Endothelial cell of umbilical vein (primary cell): ENCODE measurements around the gene GCSAML. TPM values are rescaled to one million over a fixed set of nuclear protein-coding genes. Genes with fewer than 3 reads are reported as not detected.

Experiments
- BruUV-seq: library from RNA; stranded (reverse); fragments of 400-500 nt; replicated peaks from 2 replicates; lab custom pipeline; 2021; lab: Mats Ljungman, UMichigan
- CTCF ChIA-PET: fragments of 300-600, 350-600 bp; sonication (Branson Sonifier 250); formaldehyde crosslinking; loops from one replicate; lab custom pipeline; 2021; ENCODE audit warnings: antibody characterized with exemption, inconsistent platforms; lab: Charles Lee
- POLR2A ChIA-PET: fragments of 300-600, 350-600 bp; sonication (Branson Sonifier 250); formaldehyde crosslinking; loops from one replicate; lab custom pipeline; 2021; ENCODE audit warnings: antibody characterized with exemption, inconsistent platforms; lab: Charles Lee
- DNase-seq: peaks from one replicate; pipeline ENCODE4 v3.0.0-alpha.2; 2011; ENCODE audit warnings: low read depth, low spot score
- FAIRE-seq: peaks from 2 replicates; lab custom pipeline; 2011; peaks lifted over from hg19 to GRCh38; lab: Jason Lieb, UNC
- H2AFZ ChIP-seq: 2 replicates; pipeline ENCODE4 v1.6.0; 2012; ENCODE audit warnings: low read depth, low read length, control low read depth, inconsistent platforms
- H3K27ac ChIP-seq: 2 replicates; pipeline ENCODE4 v1.5.1; 2011; ENCODE audit warnings: low read depth, mild to moderate bottlenecking, control low read depth, low read length, moderate library complexity; ENCODE audit not compliant: insufficient read depth
- H3K27me3 ChIP-seq, 2 experiments: 2 replicates each; pipeline versions ENCODE4 v1.6.0 to v1.6.1; 2011; ENCODE audit warnings: low read length in 2 of 2, mixed read lengths in 1 of 2; ENCODE audit not compliant: control insufficient read depth in 2 of 2, insufficient read depth in 2 of 2
- H3K36me3 ChIP-seq, 2 experiments: 2 replicates in 1 of 2; 3 replicates in 1 of 2; pipeline ENCODE4 v1.5.1; 2011; ENCODE audit warnings: low read length in 2 of 2, mild to moderate bottlenecking in 1 of 2, moderate library complexity in 1 of 2; ENCODE audit not compliant: control insufficient read depth in 2 of 2, insufficient read depth in 2 of 2; ENCODE audit errors: extremely low read depth in 1 of 2
- H3K4me1 ChIP-seq: 3 replicates; pipeline ENCODE4 v1.5.1; 2011; ENCODE audit warnings: mild to moderate bottlenecking, low read length; ENCODE audit not compliant: control insufficient read depth, insufficient read depth; ENCODE audit errors: extremely low read depth
- H3K4me2 ChIP-seq: 2 replicates; pipeline ENCODE4 v1.6.1; 2011; ENCODE audit warnings: low read length, control low read depth, mixed read lengths; ENCODE audit not compliant: insufficient read depth
- H3K4me3 ChIP-seq, 3 experiments: fragments of 200-600 bp in 1 of 3; sonication (generic), shearing (Covaris generic) in 1 of 3; replicated peaks in 1 of 3; 2 replicates each; pipeline ENCODE4 v1.5.1; 2011 to 2016; ENCODE audit warnings: control low read depth in 3 of 3, low read length in 3 of 3, mild to moderate bottlenecking in 2 of 3, inconsistent platforms in 1 of 3, low read depth in 1 of 3, moderate library complexity in 1 of 3; ENCODE audit not compliant: insufficient read depth in 1 of 3
- H3K79me2 ChIP-seq: 2 replicates; pipeline ENCODE4 v1.6.0; 2012; ENCODE audit warnings: low read length, inconsistent platforms; ENCODE audit not compliant: control insufficient read depth, insufficient read depth
- H3K9ac ChIP-seq: replicated peaks from 2 replicates; pipeline ENCODE3; 2011; ENCODE audit warnings: low read length, control low read depth; ENCODE audit not compliant: insufficient read depth; ENCODE audit errors: extremely low read depth
- H3K9me1 ChIP-seq: replicated peaks from 3 replicates; pipeline ENCODE4 v1.6.0; 2011; ENCODE audit warnings: mild to moderate bottlenecking, low read length; ENCODE audit not compliant: control insufficient read depth, insufficient read depth; ENCODE audit errors: extremely low read depth
- H3K9me3 ChIP-seq: replicated peaks from 2 replicates; pipeline ENCODE4 v1.5.1; 2012; ENCODE audit warnings: low read length, inconsistent platforms; ENCODE audit not compliant: control insufficient read depth, insufficient read depth
- H4K20me1 ChIP-seq: replicated peaks from 2 replicates; pipeline ENCODE3; 2011; ENCODE audit warnings: mild to moderate bottlenecking, low read length; ENCODE audit not compliant: control insufficient read depth, insufficient read depth; ENCODE audit errors: extremely low read depth
- CTCF ChIP-seq, 2 donors: IDR thresholded peaks; 1 replicate in 1 of 2; 2 replicates in 1 of 2; pipeline ENCODE4 v1.5.1; 2011; ENCODE audit warnings: low read length in 2 of 2, mild to moderate bottlenecking in 2 of 2, moderate library complexity in 2 of 2, control low read depth in 1 of 2, inconsistent platforms in 1 of 2, low read depth in 1 of 2; ENCODE audit not compliant: insufficient read depth in 1 of 2; ENCODE audit errors: extremely low read depth in 1 of 2
- EZH2 ChIP-seq: IDR thresholded peaks from 2 replicates; pipeline ENCODE4 v1.6.1; 2012; ENCODE audit warnings: borderline replicate concordance, low read depth, mild to moderate bottlenecking, moderate library complexity, low read length, inconsistent platforms; ENCODE audit not compliant: severe bottlenecking
- FOS ChIP-seq: IDR thresholded peaks from 2 replicates; pipeline ENCODE4 v1.6.1; 2011; ENCODE audit warnings: mild to moderate bottlenecking, low read length, moderate library complexity, borderline replicate concordance; ENCODE audit not compliant: insufficient read depth
- GATA2 ChIP-seq: IDR thresholded peaks from 2 replicates; pipeline ENCODE4 v1.7.0; 2011; ENCODE audit warnings: low read depth, mild to moderate bottlenecking, moderate library complexity, mixed read lengths, low read length; ENCODE audit not compliant: insufficient read length, insufficient read depth
- JUN ChIP-seq: IDR thresholded peaks from 2 replicates; pipeline ENCODE4 v1.6.1; 2011; ENCODE audit warnings: borderline replicate concordance, low read depth; ENCODE audit not compliant: insufficient read length, insufficient read depth
- MAX ChIP-seq: IDR thresholded peaks from 2 replicates; pipeline ENCODE4 v1.6.1; 2011; ENCODE audit not compliant: insufficient read depth, insufficient read length
- MYC ChIP-seq: IDR thresholded peaks from one replicate; pipeline ENCODE4 v1.6.1; 2011; ENCODE audit warnings: mild to moderate bottlenecking, low read depth, low read length
- POLR2A ChIP-seq: IDR thresholded peaks from 2 replicates; pipeline ENCODE4 v1.6.1; 2012; ENCODE audit warnings: low read depth, mild to moderate bottlenecking, control low read depth, low read length
- POLR2AphosphoS5 ChIP-seq: IDR thresholded peaks from 2 replicates; pipeline ENCODE4 v1.6.1; 2012; ENCODE audit warnings: low read depth, mild to moderate bottlenecking, control low read depth, low read length, moderate library complexity; ENCODE audit not compliant: insufficient read depth
- dilution Hi-C: fragments of 300-500 bp; cut with MboI; formaldehyde crosslinking; loops from one replicate; pipeline ENCODE4 v1.15.0; 2019; ENCODE audit warnings: low sequenced_read_pairs; ENCODE audit not compliant: extremely low pct_ligation_motif_present
- intact Hi-C: fragments of 100-400 bp; cut with micrococcal nuclease; formaldehyde crosslinking; loops from one replicate; pipeline ENCODE4 v1.10.0; 2022
- polyA plus RNA-seq, 4 experiments: library from polyadenylated mRNA; depleted of rRNA in 3 of 4; stranded (reverse) in 3 of 4; unstranded in 1 of 4; fragments of >200 nt; gene quantifications; 2 replicates each; pipeline versions ENCODE4 v1.2.1 to v1.2.3, GENCODE V29; 2011 to 2012; ENCODE audit warnings: missing spikeins in 1 of 4
- total RNA-seq: library from RNA; stranded (reverse); gene quantifications from 2 replicates; pipeline ENCODE4 v1.2.3, GENCODE V29; 2021

The GCSAML gene
- total and polyA plus RNA-seq, 2 donors (not counting 3 experiments of a cell fraction or from before 2014, with no cell fraction given) = not detected

- dilution Hi-C loops = no loop called here
- H3K4me2 ChIP-seq = no peak overlapping the region
- H3K27ac ChIP-seq = no peak overlapping the region
- no peaks in the 10 kb centered on the region for H3K4me1 ChIP-seq
- no peaks in the 10 kb centered on the region for H3K9me1 ChIP-seq
- ChIA-PET CTCF (no interaction called here), POLR2A (no interaction called here)
- H3K9ac ChIP-seq = no peak overlapping the region
- no peak overlapping the region for H2AFZ ChIP-seq
- H3K27me3 ChIP-seq = no peaks in the 10 kb centered on the region
- no peak overlapping the region for H3K4me3 ChIP-seq
- no TSS peak for BruUV-seq
- no peaks in the 10 kb centered on the region for H3K36me3 ChIP-seq
- no peak for DNase-seq
- H3K79me2 ChIP-seq = no peaks in the 10 kb centered on the region
- peaks cover 2% of the 10 kb centered on the region for H3K9me3 ChIP-seq
- no peaks in the 10 kb centered on the region for H4K20me1 ChIP-seq
- no peak for TF ChIP-seq POLR2AphosphoS5
- TF ChIP-seq MAX = no peak
- no peak for TF ChIP-seq GATA2
- no peak for TF ChIP-seq CTCF (IDR thresholded peaks at IDR 0.05; ENCODE audit: extremely low read depth in 1 of 2, insufficient read depth in 1 of 2, low read depth in 1 of 2, low read length in 2 of 2)
- no peak for TF ChIP-seq POLR2A
- intact Hi-C loops = no loop called here
- no peak for FAIRE-seq
Measured at GRCh38 chr1:247540581-247540980, 8.4 kb upstream of the GCSAML start.

GRCh38 chr1:247542811-247543210, 6.1 kb upstream of the GCSAML start:
- POLR2A ChIA-PET = no interaction called here
- H3K4me3 ChIP-seq = no peak overlapping the region
- no peak for FAIRE-seq
- no peaks in the 10 kb centered on the region for H3K9me1 ChIP-seq
- no peaks in the 10 kb centered on the region for H3K79me2 ChIP-seq
- H3K27ac ChIP-seq = no peak overlapping the region
- no peak overlapping the region for H3K9ac ChIP-seq
- dilution Hi-C loops (no loop called here), intact Hi-C loops (no loop called here)
- no peak for TF ChIP-seq MYC
- no peak for TF ChIP-seq POLR2AphosphoS5
- TF ChIP-seq FOS = no peak
- no peak for TF ChIP-seq EZH2
- TF ChIP-seq POLR2A = no peak
- no peak for TF ChIP-seq GATA2
- no peak for TF ChIP-seq MAX
- no peak for TF ChIP-seq CTCF (IDR thresholded peaks at IDR 0.05; ENCODE audit: extremely low read depth in 1 of 2, insufficient read depth in 1 of 2, low read depth in 1 of 2, low read length in 2 of 2)
- no peak for TF ChIP-seq JUN
- DNase-seq = no peak
- no peaks in the 10 kb centered on the region for H3K36me3 ChIP-seq
- no peak overlapping the region for H2AFZ ChIP-seq
- no peaks in the 10 kb centered on the region for H4K20me1 ChIP-seq
- H3K27me3 ChIP-seq = no peaks in the 10 kb centered on the region
- H3K4me1 ChIP-seq = no peaks in the 10 kb centered on the region
- CTCF ChIA-PET = no interaction called here
- H3K9me3 ChIP-seq = peaks cover 2% of the 10 kb centered on the region
- BruUV-seq = no TSS peak
- H3K4me2 ChIP-seq = no peak overlapping the region
